SJSA1 (cell line): Measurements from ENCODE around the gene PCBD1. TPM values are rescaled to one million over a fixed set of nuclear protein-coding genes. Genes with fewer than 3 reads are reported as not detected.

Source experiments
- DNase-seq, 2 experiments: peaks; one replicate each; pipeline ENCODE4 v3.0.0-alpha.2; 2015 to 2020; ENCODE audit warnings: low spot score in 2 of 2, low read depth in 1 of 2
- H3K27ac ChIP-seq: fragments of 250-450 bp; sonication (Bioruptor Pico); 2 replicates; pipeline ENCODE4 v1.5.1; 2020; ENCODE audit warnings: mild to moderate bottlenecking, moderate library complexity
- H3K27me3 ChIP-seq: fragments of 250-450 bp; sonication (Bioruptor Pico); replicated peaks from 2 replicates; pipeline ENCODE4 v1.5.1; 2020; ENCODE audit warnings: mild to moderate bottlenecking, moderate library complexity
- H3K36me3 ChIP-seq: fragments of 250-450 bp; sonication (Bioruptor Pico); 2 replicates; pipeline ENCODE4 v1.5.1; 2020; ENCODE audit warnings: mild to moderate bottlenecking
- H3K4me1 ChIP-seq: fragments of 250-450 bp; sonication (Bioruptor Pico); replicated peaks from 2 replicates; pipeline ENCODE4 v1.6.1; 2021; ENCODE audit warnings: mild to moderate bottlenecking
- H3K4me3 ChIP-seq: fragments of 250-450 bp; sonication (Bioruptor Pico); 2 replicates; pipeline ENCODE4 v1.5.1; 2020; ENCODE audit warnings: mild to moderate bottlenecking
- H3K9me3 ChIP-seq: fragments of 250-450 bp; sonication (Bioruptor Pico); replicated peaks from 2 replicates; pipeline ENCODE4 v1.5.1; 2020; ENCODE audit warnings: mild to moderate bottlenecking
- total RNA-seq: library from RNA; depleted of rRNA; stranded (reverse); fragments of >200 nt; shearing (Covaris generic); gene quantifications from 2 replicates; pipeline ENCODE4 v1.2.3, GENCODE V29; 2014

Gene PCBD1
- total RNA-seq, 1 experiment from 2014 or later: 32.8 TPM

- no peak overlapping the region for H3K27ac ChIP-seq
- peak in 1 of 2 experiments; percentile 42 for DNase-seq
Measured at GRCh38 chr10:70903262-70903921, 15.0 kb upstream of the PCBD1 start.

GRCh38 chr10:70902661-70903261 is 14.4 kb upstream of the PCBD1 start:
- H3K4me3 ChIP-seq: no peak overlapping the region
- no peaks in the 10 kb centered on the region for H3K36me3 ChIP-seq
- no peaks in the 10 kb centered on the region for H3K9me3 ChIP-seq
- H3K27ac ChIP-seq: no peak overlapping the region
- H3K4me1 ChIP-seq: no peaks in the 10 kb centered on the region
- no peak for DNase-seq
- H3K27me3 ChIP-seq: peaks cover 11% of the 10 kb centered on the region; the same call in 1 of the 2 replicates

More at GRCh38 chr10:70903262-70903921, 15.0 kb upstream of the PCBD1 start:
- Histone ChIP-seq H3K9me3 (no peaks in the 10 kb centered on the region), H3K4me3 (no peak overlapping the region), H3K4me1 (no peaks in the 10 kb centered on the region), H3K36me3 (no peaks in the 10 kb centered on the region), H3K27me3 (peaks cover 11% of the 10 kb centered on the region; the same call in 1 of the 2 replicates)

- no peak overlapping the region for H3K4me3 ChIP-seq
- H3K27ac ChIP-seq: no peak overlapping the region
- no peaks in the 10 kb centered on the region for H3K36me3 ChIP-seq
- H3K27me3 ChIP-seq: 0 out of 2 replicates have a peak, but pooled peaks cover 7% of the 10 kb centered on the region
- no peaks in the 10 kb centered on the region for H3K9me3 ChIP-seq
- H3K4me1 ChIP-seq: no peaks in the 10 kb centered on the region
- DNase-seq: no peak
Measured at GRCh38 chr10:70901276-70901878, 13.0 kb upstream of the PCBD1 start.

- Histone ChIP-seq H3K4me1 (no peaks in the 10 kb centered on the region), H3K9me3 (no peaks in the 10 kb centered on the region), H3K4me3 (no peak overlapping the region), H3K27me3 (0 out of 2 replicates have a peak, but pooled peaks cover 7% of the 10 kb centered on the region), H3K27ac (no peak overlapping the region), H3K36me3 (no peaks in the 10 kb centered on the region)
- DNase-seq: no peak
Measured at GRCh38 chr10:70899096-70899495, 10.7 kb upstream of the PCBD1 start.

GRCh38 chr10:70898687-70899086 is 10.3 kb upstream of the PCBD1 start:
- Histone ChIP-seq H3K36me3 (no peaks in the 10 kb centered on the region), H3K9me3 (no peaks in the 10 kb centered on the region), H3K4me1 (no peaks in the 10 kb centered on the region), H3K27me3 (0 out of 2 replicates have a peak, but pooled peaks cover 7% of the 10 kb centered on the region), H3K27ac (no peak overlapping the region), H3K4me3 (no peak overlapping the region)
- DNase-seq: no peak

- Histone ChIP-seq H3K27ac (no peak overlapping the region), H3K27me3 (0 out of 2 replicates have a peak, but pooled peaks cover 4% of the 10 kb centered on the region), H3K36me3 (no peaks in the 10 kb centered on the region), H3K4me3 (no peak overlapping the region), H3K4me1 (peaks cover 8% of the 10 kb centered on the region), H3K9me3 (no peaks in the 10 kb centered on the region)
- DNase-seq: no peak
Measured at GRCh38 chr10:70896551-70896950, 8.2 kb upstream of the PCBD1 start.

- H3K9me3 ChIP-seq: no peaks in the 10 kb centered on the region
- no peak for DNase-seq
- no peak overlapping the region for H3K4me3 ChIP-seq
- no peak overlapping the region for H3K27ac ChIP-seq
- no peaks in the 10 kb centered on the region for H3K27me3 ChIP-seq
- peaks cover 15% of the 10 kb centered on the region for H3K4me1 ChIP-seq
- no peaks in the 10 kb centered on the region for H3K36me3 ChIP-seq
Measured at GRCh38 chr10:70894416-70894815, 6.1 kb upstream of the PCBD1 start.

- Histone ChIP-seq H3K27me3 (no peaks in the 10 kb centered on the region), H3K36me3 (no peaks in the 10 kb centered on the region), H3K27ac (no peak overlapping the region), H3K4me1 (peaks cover 22% of the 10 kb centered on the region), H3K4me3 (no peak overlapping the region), H3K9me3 (no peaks in the 10 kb centered on the region)
- DNase-seq: no peak
Measured at GRCh38 chr10:70893227-70894006, 5.1 kb upstream of the PCBD1 start.

GRCh38 chr10:70892631-70893030 is 4.3 kb upstream of the PCBD1 start:
- no peak for DNase-seq
- H3K27me3 ChIP-seq: no peaks in the 10 kb centered on the region
- H3K27ac ChIP-seq: no peak overlapping the region
- peaks cover 28% of the 10 kb centered on the region for H3K4me1 ChIP-seq
- no peak overlapping the region for H3K4me3 ChIP-seq
- no peaks in the 10 kb centered on the region for H3K36me3 ChIP-seq
- H3K9me3 ChIP-seq: no peaks in the 10 kb centered on the region

- H3K9me3 ChIP-seq: no peaks in the 10 kb centered on the region
- H3K27me3 ChIP-seq: no peaks in the 10 kb centered on the region
- no peak overlapping the region for H3K27ac ChIP-seq
- no peak overlapping the region for H3K4me3 ChIP-seq
- no peaks in the 10 kb centered on the region for H3K36me3 ChIP-seq
- DNase-seq: peak in 1 of 2 experiments; percentile 30
- H3K4me1 ChIP-seq: peaks cover 28% of the 10 kb centered on the region
Measured at GRCh38 chr10:70891627-70892026, 3.3 kb upstream of the PCBD1 start.

- no peak for DNase-seq
- H3K27ac ChIP-seq: no peak overlapping the region
- no peaks in the 10 kb centered on the region for H3K36me3 ChIP-seq
- no peaks in the 10 kb centered on the region for H3K27me3 ChIP-seq
- H3K9me3 ChIP-seq: no peaks in the 10 kb centered on the region
- H3K4me3 ChIP-seq: no peak overlapping the region
- peaks cover 28% of the 10 kb centered on the region for H3K4me1 ChIP-seq
Measured at GRCh38 chr10:70890917-70891431, 2.6 kb upstream of the PCBD1 start.

- H3K4me3 ChIP-seq: no peak overlapping the region
- DNase-seq: no peak
Measured at GRCh38 chr10:70889291-70889690, 926 bp upstream of the PCBD1 start.

GRCh38 chr10:70886921-70887665 is 1.3 kb downstream of the PCBD1 start:
- Histone ChIP-seq H3K27ac (no peak overlapping the region), H3K9me3 (no peaks in the 10 kb centered on the region), H3K27me3 (no peaks in the 10 kb centered on the region), H3K4me1 (peaks cover 25% of the 10 kb centered on the region), H3K36me3 (no peaks in the 10 kb centered on the region; the same call in 1 of the 2 replicates), H3K4me3 (no peak overlapping the region)
- DNase-seq: no peak

More at GRCh38 chr10:70889291-70889690, 926 bp upstream of the PCBD1 start:
- Histone ChIP-seq H3K27me3 (no peaks in the 10 kb centered on the region), H3K27ac (no peak overlapping the region), H3K4me1 (peaks cover 28% of the 10 kb centered on the region), H3K9me3 (no peaks in the 10 kb centered on the region), H3K36me3 (no peaks in the 10 kb centered on the region; the same call in 1 of the 2 replicates)
